Tibial nerve (tissue), 3 donors: ENCODE results near the gene ATP11A.

Experiments used
- CTCF ChIP-seq, 5 experiments: fragments of 200-600 bp in 3 of 5; fragments of 450-650 bp in 2 of 5; sonication (generic) in 3 of 5; IDR thresholded peaks; one replicate each; pipeline ENCODE4 v1.5.1; 2016 to 2019; ENCODE audit warnings: antibody characterized with exemption in 5 of 5, mild to moderate bottlenecking in 3 of 5, moderate library complexity in 2 of 5
- POLR2A ChIP-seq, 2 donors: fragments of 450-650 bp; IDR thresholded peaks; one replicate each; pipeline ENCODE4 v1.6.1; 2017; ENCODE audit warnings: antibody characterized with exemption in 2 of 2, mild to moderate bottlenecking in 2 of 2, moderate library complexity in 2 of 2

- TF ChIP-seq POLR2A (IDR thresholded peaks at IDR 0.05) (no peak), CTCF (IDR thresholded peaks at IDR 0.05) (no peak)
Measured at GRCh38 chr13:112703449-112704284, 13.8 kb downstream of the ATP11A start.
